Neuronal stem cell (in vitro differentiated cells): Measurements from ENCODE around the gene YY2.

Experiments used
- DNase-seq: peaks from one replicate; pipeline ENCODE4 v3.0.0-alpha.2; 2013; ENCODE audit warnings: low spot score
- H2AFZ ChIP-seq: one replicate; pipeline ENCODE4 v1.6.1; 2013; ENCODE audit warnings: mild to moderate bottlenecking, low read length, inconsistent platforms
- H2AK5ac ChIP-seq: 2 replicates; pipeline ENCODE4 v1.6.1; 2013; ENCODE audit warnings: low read depth, mild to moderate bottlenecking, inconsistent platforms, low read length, moderate library complexity, mixed read lengths
- H2BK120ac ChIP-seq: 2 replicates; pipeline ENCODE4 v1.6.1; 2013; ENCODE audit warnings: low read depth, mild to moderate bottlenecking, inconsistent platforms, low read length, moderate library complexity, mixed read lengths
- H2BK12ac ChIP-seq: one replicate; pipeline ENCODE4 v1.6.1; 2013; ENCODE audit warnings: low read length, inconsistent platforms
- H2BK15ac ChIP-seq: 2 replicates; pipeline ENCODE4 v1.6.1; 2013; ENCODE audit warnings: mild to moderate bottlenecking, low read length, inconsistent platforms, mixed read lengths
- H2BK5ac ChIP-seq: one replicate; pipeline ENCODE4 v1.6.1; 2013; ENCODE audit warnings: inconsistent platforms, mild to moderate bottlenecking, low read length, moderate library complexity
- H3K14ac ChIP-seq: one replicate; pipeline ENCODE4 v1.6.1; 2013; ENCODE audit warnings: low read length, inconsistent platforms
- H3K18ac ChIP-seq: 2 replicates; pipeline ENCODE4 v1.6.1; 2013; ENCODE audit warnings: low read length, inconsistent platforms
- H3K23ac ChIP-seq: 2 replicates; pipeline ENCODE4 v1.6.1; 2013; ENCODE audit warnings: low read depth, mild to moderate bottlenecking, mixed read lengths, low read length, inconsistent platforms; ENCODE audit not compliant: poor library complexity
- H3K27ac ChIP-seq: replicated peaks from 3 replicates; pipeline ENCODE4 v1.5.1; 2013; ENCODE audit warnings: low read length, inconsistent platforms
- H3K27me3 ChIP-seq, 3 experiments: 2 replicates each; pipeline ENCODE4 v1.6.1; 2013; ENCODE audit warnings: low read length in 3 of 3, mild to moderate bottlenecking in 2 of 3, inconsistent platforms in 1 of 3, low read depth in 1 of 3, mixed read lengths in 1 of 3, moderate library complexity in 1 of 3; ENCODE audit not compliant: control insufficient read depth in 3 of 3, insufficient read depth in 3 of 3
- H3K36me3 ChIP-seq, 2 donors: replicated peaks in 1 of 2; 2 replicates each; pipeline ENCODE4 v1.6.1; 2013; ENCODE audit warnings: low read length in 2 of 2; ENCODE audit not compliant: control insufficient read depth in 2 of 2, insufficient read depth in 2 of 2
- H3K4ac ChIP-seq: 2 replicates; pipeline ENCODE4 v1.6.1; 2013; ENCODE audit warnings: inconsistent platforms, mild to moderate bottlenecking, low read length, moderate library complexity
- H3K4me1 ChIP-seq, 2 donors: 1 replicate in 1 of 2; 2 replicates in 1 of 2; pipeline ENCODE4 v1.6.1; 2013; ENCODE audit warnings: low read length in 2 of 2, low read depth in 1 of 2; ENCODE audit not compliant: control insufficient read depth in 2 of 2, insufficient read depth in 1 of 2
- H3K4me2 ChIP-seq: one replicate; pipeline ENCODE4 v1.6.1; 2013; ENCODE audit warnings: mild to moderate bottlenecking, low read length, inconsistent platforms; ENCODE audit not compliant: insufficient read depth, poor library complexity, severe bottlenecking
- H3K4me3 ChIP-seq, 2 donors: 2 replicates each; pipeline ENCODE4 v1.5.1; 2013; ENCODE audit warnings: low read length in 2 of 2, mild to moderate bottlenecking in 2 of 2, inconsistent platforms in 1 of 2, moderate library complexity in 1 of 2
- H3K79me1 ChIP-seq: one replicate; pipeline ENCODE4 v1.6.1; 2013; ENCODE audit warnings: low read depth, mild to moderate bottlenecking, inconsistent platforms, low read length, moderate library complexity
- H3K9ac ChIP-seq: one replicate; pipeline ENCODE4 v1.6.1; 2013; ENCODE audit warnings: mild to moderate bottlenecking, low read depth, low read length, inconsistent platforms; ENCODE audit not compliant: poor library complexity
- H3K9me3 ChIP-seq, 2 donors: replicated peaks in 1 of 2; 2 replicates each; pipeline versions ENCODE3 to v1.6.1; 2013; ENCODE audit warnings: low read length in 2 of 2, mild to moderate bottlenecking in 2 of 2, inconsistent platforms in 1 of 2, low read depth in 1 of 2, mixed read lengths in 1 of 2, moderate library complexity in 1 of 2; ENCODE audit not compliant: control insufficient read depth in 2 of 2, insufficient read depth in 1 of 2
- H4K8ac ChIP-seq: one replicate; pipeline ENCODE4 v1.6.1; 2013; ENCODE audit warnings: low read depth, mild to moderate bottlenecking, inconsistent platforms, low read length, moderate library complexity
- H4K91ac ChIP-seq: one replicate; pipeline ENCODE4 v1.6.1; 2013; ENCODE audit warnings: low read length, low read depth, mild to moderate bottlenecking, inconsistent platforms; ENCODE audit not compliant: poor library complexity
- WGBS, 2 donors: extraction: QIAGEN DNeasy Blood & Tissue Kit; methylation state at CpG; one replicate each; pipeline ENCODE4 v1.1.7; 2013; ENCODE audit warnings: missing lambda C conversion rate in 2 of 2, mixed read lengths in 1 of 2; ENCODE audit not compliant: insufficient read length in 2 of 2, insufficient replicate concordance in 1 of 2; ENCODE audit errors: extremely low coverage in 2 of 2; 5-methylcytosine and 5-hydroxymethylcytosine counted together

The YY2 gene

DNA sequence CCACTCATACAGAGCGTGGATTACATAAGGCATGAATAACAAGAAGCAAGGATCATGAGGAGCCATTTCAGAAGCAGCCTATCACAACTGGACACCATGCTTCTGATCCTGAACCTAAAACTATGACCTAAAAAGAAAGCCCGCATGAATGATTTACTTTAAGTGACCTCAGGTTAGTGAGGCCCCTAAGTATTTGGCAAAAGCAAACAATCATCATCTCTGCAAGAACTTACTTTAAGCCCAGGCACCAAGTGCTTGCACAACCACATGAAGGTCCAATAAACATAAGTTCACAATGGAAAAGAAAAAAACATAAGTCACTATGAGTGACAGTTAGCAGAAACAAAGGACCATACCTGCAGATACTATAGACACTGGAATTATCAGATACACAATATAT is 24.3 kb upstream of the YY2 start:
- H2AK5ac ChIP-seq = no peak overlapping the region
- H3K9me3 ChIP-seq = peaks cover 0 to 4% of the 10 kb centered on the region in 2 donors
- H3K79me1 ChIP-seq = no peaks in the 10 kb centered on the region
- no peak overlapping the region for H3K18ac ChIP-seq
- no peak overlapping the region for H3K4me2 ChIP-seq
- H2AFZ ChIP-seq = no peak overlapping the region
- no peak overlapping the region for H2BK120ac ChIP-seq
- H3K4me3 ChIP-seq = no peak overlapping the region
- H3K4ac ChIP-seq = no peak overlapping the region
- no peak overlapping the region for H2BK5ac ChIP-seq
- no peaks in the 10 kb centered on the region for H3K36me3 ChIP-seq
- WGBS, 2 donors = no CpG with 5 or more reads among the region's 2 CpGs
- no peak overlapping the region for H3K9ac ChIP-seq
- no peak overlapping the region for H4K8ac ChIP-seq
- H3K14ac ChIP-seq = no peak overlapping the region
- H3K4me1 ChIP-seq = no peaks in the 10 kb centered on the region
- no peak for DNase-seq
- H3K27me3 ChIP-seq = no peaks in the 10 kb centered on the region
- no peak overlapping the region for H3K23ac ChIP-seq
- no peak overlapping the region for H2BK15ac ChIP-seq
- H3K27ac ChIP-seq = no peak overlapping the region
- no peak overlapping the region for H4K91ac ChIP-seq
- no peak overlapping the region for H2BK12ac ChIP-seq

DNA sequence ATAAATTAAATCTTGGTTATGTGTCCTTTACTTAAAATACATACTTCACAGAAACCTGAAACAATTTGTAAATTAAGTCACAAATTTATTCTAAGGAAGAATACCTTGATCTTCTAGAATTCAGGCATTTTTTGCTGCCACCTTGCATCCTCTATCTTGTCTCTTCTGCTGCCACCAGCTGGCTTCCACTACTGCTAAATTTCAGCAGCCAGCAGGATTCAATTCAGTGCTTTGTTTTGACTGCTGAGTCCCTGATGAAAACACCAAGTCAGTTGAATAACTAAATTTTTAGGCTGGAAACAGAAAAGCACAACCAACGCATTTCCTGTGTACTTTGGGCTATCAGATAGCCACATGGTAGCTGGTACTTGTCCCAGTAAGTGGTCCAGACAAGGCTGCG is 18.7 kb upstream of the YY2 start:
- no peaks in the 10 kb centered on the region for H3K4me1 ChIP-seq
- H3K9ac ChIP-seq = no peak overlapping the region
- H3K23ac ChIP-seq = no peak overlapping the region
- no peak overlapping the region for H2BK15ac ChIP-seq
- no peak overlapping the region for H3K4me3 ChIP-seq
- H4K91ac ChIP-seq = no peak overlapping the region
- no CpG with 5 or more reads among the region's 2 CpGs for WGBS, 2 donors
- no peak overlapping the region for H2BK12ac ChIP-seq
- no peak overlapping the region for H3K4ac ChIP-seq
- no peak overlapping the region for H3K14ac ChIP-seq
- H2BK5ac ChIP-seq = no peak overlapping the region
- peaks cover 0 to 4% of the 10 kb centered on the region in 2 donors for H3K9me3 ChIP-seq
- no peak overlapping the region for H3K27ac ChIP-seq
- no peak overlapping the region for H2BK120ac ChIP-seq
- H3K4me2 ChIP-seq = no peak overlapping the region
- H3K27me3 ChIP-seq = no peaks in the 10 kb centered on the region
- H3K36me3 ChIP-seq = no peaks in the 10 kb centered on the region
- DNase-seq = no peak
- H4K8ac ChIP-seq = no peak overlapping the region
- peak overlapping the region; percentile 66 for H2AFZ ChIP-seq
- H2AK5ac ChIP-seq = no peak overlapping the region
- H3K79me1 ChIP-seq = peaks cover 5% of the 10 kb centered on the region
- H3K18ac ChIP-seq = no peak overlapping the region

DNA sequence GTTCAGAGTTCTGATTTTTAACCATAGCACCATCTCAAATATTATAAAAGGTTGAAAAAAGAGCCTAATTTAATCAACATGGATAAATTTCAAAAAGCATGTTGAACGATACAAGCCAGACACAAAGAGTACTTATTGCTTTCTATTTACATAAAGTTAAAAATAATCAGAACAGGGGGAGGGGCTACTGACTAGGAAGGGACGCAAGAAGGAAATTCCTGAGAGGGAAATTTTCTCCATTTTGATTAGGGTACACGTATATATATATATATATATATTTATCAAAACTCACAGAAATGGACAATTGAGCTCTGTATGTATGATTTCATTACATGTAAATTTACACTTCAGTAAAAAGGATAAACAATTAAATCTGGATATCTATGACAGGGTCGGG is 16.9 kb upstream of the YY2 start:
- Histone ChIP-seq H3K4me3 (peak overlapping the region in 1 of 2 donors; percentile 90), H3K79me1 (peaks cover 5% of the 10 kb centered on the region), H2AFZ (peak overlapping the region; percentile 85), H2BK15ac (no peak overlapping the region), H3K4me1 (no peaks in the 10 kb centered on the region), H3K23ac (no peak overlapping the region), H3K14ac (no peak overlapping the region), H3K4ac (no peak overlapping the region), H3K27me3 (no peaks in the 10 kb centered on the region), H2AK5ac (no peak overlapping the region), H3K36me3 (peaks cover 0 to 7% of the 10 kb centered on the region in 2 donors), H3K9ac (no peak overlapping the region), H3K18ac (no peak overlapping the region), H2BK12ac (no peak overlapping the region), H2BK5ac (no peak overlapping the region), H3K4me2 (no peak overlapping the region), H4K91ac (no peak overlapping the region), H3K27ac (no peak overlapping the region), H3K9me3 (no peaks in the 10 kb centered on the region), H4K8ac (no peak overlapping the region), H2BK120ac (no peak overlapping the region)
- WGBS, 2 donors = no CpG with 5 or more reads among the region's 4 CpGs
- DNase-seq = no peak

DNA sequence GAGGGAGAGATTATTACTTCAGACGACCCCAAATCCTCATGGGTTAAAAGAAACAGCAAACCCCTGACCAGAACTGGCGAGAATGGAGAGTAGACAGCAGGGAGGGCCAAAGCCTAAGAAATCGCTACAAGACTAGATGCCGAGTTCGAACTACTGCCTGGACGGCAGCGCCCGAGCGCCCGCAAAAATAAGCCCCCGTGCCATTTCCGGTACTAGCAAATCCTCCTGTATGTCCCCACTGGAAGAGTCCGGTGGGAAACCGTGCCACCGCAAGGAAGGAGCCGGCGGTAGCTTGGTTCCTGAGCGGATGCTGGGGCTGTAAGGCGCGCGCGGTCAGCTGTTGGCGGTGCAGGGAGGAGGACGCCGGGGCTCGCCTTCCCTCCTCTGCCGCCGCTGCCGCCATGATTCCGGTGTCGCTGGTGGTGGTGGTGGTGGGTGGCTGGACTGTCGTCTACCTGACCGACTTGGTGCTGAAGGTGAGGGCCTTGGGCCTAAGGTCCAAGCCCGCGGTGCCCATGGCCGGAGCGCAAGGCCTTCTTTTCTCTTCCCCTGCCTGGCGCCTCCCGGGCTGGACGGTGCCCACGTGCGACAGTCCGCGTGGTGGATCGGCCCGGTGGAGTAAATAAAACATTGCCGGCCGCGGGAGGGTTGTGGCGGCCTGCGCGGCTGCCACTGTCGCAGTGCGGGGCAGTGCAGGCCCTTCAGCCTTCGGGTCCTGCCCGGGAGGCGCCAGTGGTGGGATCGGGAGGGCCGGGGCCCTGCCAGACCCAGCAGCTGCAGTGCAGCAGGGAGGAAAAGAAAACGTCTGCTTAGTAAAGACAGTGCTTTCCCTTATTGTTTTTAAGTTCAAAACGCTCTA is 16.2 kb upstream of the YY2 start, which contains the start of gene MBTPS2:
Gene MBTPS2 (plus strand): TSS at position 284 of the 859 bp plus-strand sequence. CDS start 118 bp downstream, at position 402.
- Histone ChIP-seq H2BK5ac (peak within 1 kb of the TSS; percentile 39), H3K36me3 (peaks cover 0 to 13% of the 10 kb centered on the region in 2 donors), H2AK5ac (no peak within 1 kb of the TSS), H2BK12ac (no peak within 1 kb of the TSS), H3K23ac (peak within 1 kb of the TSS; percentile 91), H2AFZ (peak within 1 kb of the TSS; percentile 85), H3K27ac (no peak within 1 kb of the TSS), H3K14ac (peak within 1 kb of the TSS; percentile 82), H3K9ac (peak within 1 kb of the TSS; percentile 99), H3K18ac (peak within 1 kb of the TSS; percentile 85), H2BK15ac (peak within 1 kb of the TSS; percentile 85), H3K27me3 (no peaks in the 10 kb centered on the region), H2BK120ac (no peak within 1 kb of the TSS), H3K4me3 (peak within 1 kb of the TSS; percentile 90 to 99), H3K9me3 (no peaks in the 10 kb centered on the region), H3K4me2 (peak within 1 kb of the TSS; percentile 68), H3K4me1 (no peaks in the 10 kb centered on the region), H4K91ac (no peak within 1 kb of the TSS), H3K79me1 (peaks cover 5% of the 10 kb centered on the region), H3K4ac (no peak within 1 kb of the TSS), H4K8ac (no peak within 1 kb of the TSS)
- no CpG with 5 or more reads among the region's 61 CpGs for WGBS, 2 donors
- peak; percentile 82 for DNase-seq
